Endothelial cell of umbilical vein (primary cell): Measurements from ENCODE around the gene PRKCB. TPM values are rescaled to one million over a fixed set of nuclear protein-coding genes. Genes with fewer than 3 reads are reported as not detected.

Experiments
- BruUV-seq: library from RNA; stranded (reverse); fragments of 400-500 nt; replicated peaks from 2 replicates; lab custom pipeline; 2021; lab: Mats Ljungman, UMichigan
- CTCF ChIA-PET: fragments of 300-600, 350-600 bp; sonication (Branson Sonifier 250); formaldehyde crosslinking; loops from one replicate; lab custom pipeline; 2021; ENCODE audit warnings: antibody characterized with exemption, inconsistent platforms; lab: Charles Lee
- POLR2A ChIA-PET: fragments of 300-600, 350-600 bp; sonication (Branson Sonifier 250); formaldehyde crosslinking; loops from one replicate; lab custom pipeline; 2021; ENCODE audit warnings: antibody characterized with exemption, inconsistent platforms; lab: Charles Lee
- DNase-seq: peaks from one replicate; pipeline ENCODE4 v3.0.0-alpha.2; 2011; ENCODE audit warnings: low read depth, low spot score
- FAIRE-seq: peaks from 2 replicates; lab custom pipeline; 2011; peaks lifted over from hg19 to GRCh38; lab: Jason Lieb, UNC
- H2AFZ ChIP-seq: 2 replicates; pipeline ENCODE4 v1.6.0; 2012; ENCODE audit warnings: low read depth, low read length, control low read depth, inconsistent platforms
- H3K27ac ChIP-seq: 2 replicates; pipeline ENCODE4 v1.5.1; 2011; ENCODE audit warnings: low read depth, mild to moderate bottlenecking, control low read depth, low read length, moderate library complexity; ENCODE audit not compliant: insufficient read depth
- H3K27me3 ChIP-seq, 2 experiments: 2 replicates each; pipeline versions ENCODE4 v1.6.0 to v1.6.1; 2011; ENCODE audit warnings: low read length in 2 of 2, mixed read lengths in 1 of 2; ENCODE audit not compliant: control insufficient read depth in 2 of 2, insufficient read depth in 2 of 2
- H3K36me3 ChIP-seq, 2 experiments: 2 replicates in 1 of 2; 3 replicates in 1 of 2; pipeline ENCODE4 v1.5.1; 2011; ENCODE audit warnings: low read length in 2 of 2, mild to moderate bottlenecking in 1 of 2, moderate library complexity in 1 of 2; ENCODE audit not compliant: control insufficient read depth in 2 of 2, insufficient read depth in 2 of 2; ENCODE audit errors: extremely low read depth in 1 of 2
- H3K4me1 ChIP-seq: 3 replicates; pipeline ENCODE4 v1.5.1; 2011; ENCODE audit warnings: mild to moderate bottlenecking, low read length; ENCODE audit not compliant: control insufficient read depth, insufficient read depth; ENCODE audit errors: extremely low read depth
- H3K4me2 ChIP-seq: 2 replicates; pipeline ENCODE4 v1.6.1; 2011; ENCODE audit warnings: low read length, control low read depth, mixed read lengths; ENCODE audit not compliant: insufficient read depth
- H3K4me3 ChIP-seq, 3 experiments: fragments of 200-600 bp in 1 of 3; sonication (generic), shearing (Covaris generic) in 1 of 3; replicated peaks in 1 of 3; 2 replicates each; pipeline ENCODE4 v1.5.1; 2011 to 2016; ENCODE audit warnings: control low read depth in 3 of 3, low read length in 3 of 3, mild to moderate bottlenecking in 2 of 3, inconsistent platforms in 1 of 3, low read depth in 1 of 3, moderate library complexity in 1 of 3; ENCODE audit not compliant: insufficient read depth in 1 of 3
- H3K79me2 ChIP-seq: 2 replicates; pipeline ENCODE4 v1.6.0; 2012; ENCODE audit warnings: low read length, inconsistent platforms; ENCODE audit not compliant: control insufficient read depth, insufficient read depth
- H3K9ac ChIP-seq: replicated peaks from 2 replicates; pipeline ENCODE3; 2011; ENCODE audit warnings: low read length, control low read depth; ENCODE audit not compliant: insufficient read depth; ENCODE audit errors: extremely low read depth
- H3K9me1 ChIP-seq: replicated peaks from 3 replicates; pipeline ENCODE4 v1.6.0; 2011; ENCODE audit warnings: mild to moderate bottlenecking, low read length; ENCODE audit not compliant: control insufficient read depth, insufficient read depth; ENCODE audit errors: extremely low read depth
- H3K9me3 ChIP-seq: replicated peaks from 2 replicates; pipeline ENCODE4 v1.5.1; 2012; ENCODE audit warnings: low read length, inconsistent platforms; ENCODE audit not compliant: control insufficient read depth, insufficient read depth
- H4K20me1 ChIP-seq: replicated peaks from 2 replicates; pipeline ENCODE3; 2011; ENCODE audit warnings: mild to moderate bottlenecking, low read length; ENCODE audit not compliant: control insufficient read depth, insufficient read depth; ENCODE audit errors: extremely low read depth
- EZH2 ChIP-seq: IDR thresholded peaks from 2 replicates; pipeline ENCODE4 v1.6.1; 2012; ENCODE audit warnings: borderline replicate concordance, low read depth, mild to moderate bottlenecking, moderate library complexity, low read length, inconsistent platforms; ENCODE audit not compliant: severe bottlenecking
- FOS ChIP-seq: IDR thresholded peaks from 2 replicates; pipeline ENCODE4 v1.6.1; 2011; ENCODE audit warnings: mild to moderate bottlenecking, low read length, moderate library complexity, borderline replicate concordance; ENCODE audit not compliant: insufficient read depth
- GATA2 ChIP-seq: IDR thresholded peaks from 2 replicates; pipeline ENCODE4 v1.7.0; 2011; ENCODE audit warnings: low read depth, mild to moderate bottlenecking, moderate library complexity, mixed read lengths, low read length; ENCODE audit not compliant: insufficient read length, insufficient read depth
- JUN ChIP-seq: IDR thresholded peaks from 2 replicates; pipeline ENCODE4 v1.6.1; 2011; ENCODE audit warnings: borderline replicate concordance, low read depth; ENCODE audit not compliant: insufficient read length, insufficient read depth
- MYC ChIP-seq: IDR thresholded peaks from one replicate; pipeline ENCODE4 v1.6.1; 2011; ENCODE audit warnings: mild to moderate bottlenecking, low read depth, low read length
- POLR2A ChIP-seq: IDR thresholded peaks from 2 replicates; pipeline ENCODE4 v1.6.1; 2012; ENCODE audit warnings: low read depth, mild to moderate bottlenecking, control low read depth, low read length
- POLR2AphosphoS5 ChIP-seq: IDR thresholded peaks from 2 replicates; pipeline ENCODE4 v1.6.1; 2012; ENCODE audit warnings: low read depth, mild to moderate bottlenecking, control low read depth, low read length, moderate library complexity; ENCODE audit not compliant: insufficient read depth
- dilution Hi-C: fragments of 300-500 bp; cut with MboI; formaldehyde crosslinking; loops from one replicate; pipeline ENCODE4 v1.15.0; 2019; ENCODE audit warnings: low sequenced_read_pairs; ENCODE audit not compliant: extremely low pct_ligation_motif_present
- intact Hi-C: fragments of 100-400 bp; cut with micrococcal nuclease; formaldehyde crosslinking; loops from one replicate; pipeline ENCODE4 v1.10.0; 2022
- polyA plus RNA-seq, 4 experiments: library from polyadenylated mRNA; depleted of rRNA in 3 of 4; stranded (reverse) in 3 of 4; unstranded in 1 of 4; fragments of >200 nt; gene quantifications; 2 replicates each; pipeline versions ENCODE4 v1.2.1 to v1.2.3, GENCODE V29; 2011 to 2012; ENCODE audit warnings: missing spikeins in 1 of 4
- total RNA-seq: library from RNA; stranded (reverse); gene quantifications from 2 replicates; pipeline ENCODE4 v1.2.3, GENCODE V29; 2021
- TF ChIP-seq, protein P1 (sequence below): IDR thresholded peaks from 2 replicates; pipeline ENCODE4 v1.6.1; 2011; ENCODE audit not compliant: insufficient read depth, insufficient read length

The PRKCB gene
- total and polyA plus RNA-seq, 2 donors (not counting 3 experiments of a cell fraction or from before 2014, with no cell fraction given), result 0.01 TPM; not detected in 1

DNA sequence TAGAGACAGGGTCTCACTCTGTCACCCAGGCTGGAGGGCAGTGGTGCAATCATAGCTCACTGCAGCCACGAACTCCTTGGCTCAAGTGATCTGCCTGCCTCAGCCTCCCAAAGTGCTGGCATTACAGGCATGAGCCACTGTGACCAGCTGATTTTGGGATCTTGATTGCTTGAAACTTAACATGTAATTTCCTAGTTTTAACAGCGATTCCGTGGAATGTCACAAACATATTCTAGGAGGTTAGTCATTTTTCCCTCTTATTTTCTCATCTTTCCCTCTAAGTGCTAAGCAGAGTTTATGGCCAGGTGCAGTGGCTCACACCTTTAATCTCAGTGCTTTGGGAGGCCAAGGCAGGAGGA is 297.0 kb downstream of the PRKCB start:
- intact Hi-C loops, result no loop called here
- H3K9me1 ChIP-seq, result no peaks in the 10 kb centered on the region
- BruUV-seq, result no TSS peak
- no peak for TF ChIP-seq MYC
- TF ChIP-seq JUN, result no peak
- no peak for TF ChIP-seq FOS
- no peak overlapping the region for H3K4me2 ChIP-seq
- no peaks in the 10 kb centered on the region for H3K79me2 ChIP-seq
- no peaks in the 10 kb centered on the region for H3K36me3 ChIP-seq
- H3K27me3 ChIP-seq, result no peaks in the 10 kb centered on the region
- ChIA-PET POLR2A (no interaction called here), CTCF (interaction anchor here (0.7 kb wide), 1 partner anchor 332 kb away, joined by 3 read pairs; no protein-coding TSS in a partner anchor)
- H3K4me3 ChIP-seq, result no peak overlapping the region
- H3K4me1 ChIP-seq, result no peaks in the 10 kb centered on the region
- no peak overlapping the region for H2AFZ ChIP-seq
- H3K27ac ChIP-seq, result no peak overlapping the region
- H3K9me3 ChIP-seq, result no peaks in the 10 kb centered on the region
- no peaks in the 10 kb centered on the region for H4K20me1 ChIP-seq
- DNase-seq, result no peak
- dilution Hi-C loops, result no loop called here
- FAIRE-seq, result no peak
- H3K9ac ChIP-seq, result no peak overlapping the region

DNA sequence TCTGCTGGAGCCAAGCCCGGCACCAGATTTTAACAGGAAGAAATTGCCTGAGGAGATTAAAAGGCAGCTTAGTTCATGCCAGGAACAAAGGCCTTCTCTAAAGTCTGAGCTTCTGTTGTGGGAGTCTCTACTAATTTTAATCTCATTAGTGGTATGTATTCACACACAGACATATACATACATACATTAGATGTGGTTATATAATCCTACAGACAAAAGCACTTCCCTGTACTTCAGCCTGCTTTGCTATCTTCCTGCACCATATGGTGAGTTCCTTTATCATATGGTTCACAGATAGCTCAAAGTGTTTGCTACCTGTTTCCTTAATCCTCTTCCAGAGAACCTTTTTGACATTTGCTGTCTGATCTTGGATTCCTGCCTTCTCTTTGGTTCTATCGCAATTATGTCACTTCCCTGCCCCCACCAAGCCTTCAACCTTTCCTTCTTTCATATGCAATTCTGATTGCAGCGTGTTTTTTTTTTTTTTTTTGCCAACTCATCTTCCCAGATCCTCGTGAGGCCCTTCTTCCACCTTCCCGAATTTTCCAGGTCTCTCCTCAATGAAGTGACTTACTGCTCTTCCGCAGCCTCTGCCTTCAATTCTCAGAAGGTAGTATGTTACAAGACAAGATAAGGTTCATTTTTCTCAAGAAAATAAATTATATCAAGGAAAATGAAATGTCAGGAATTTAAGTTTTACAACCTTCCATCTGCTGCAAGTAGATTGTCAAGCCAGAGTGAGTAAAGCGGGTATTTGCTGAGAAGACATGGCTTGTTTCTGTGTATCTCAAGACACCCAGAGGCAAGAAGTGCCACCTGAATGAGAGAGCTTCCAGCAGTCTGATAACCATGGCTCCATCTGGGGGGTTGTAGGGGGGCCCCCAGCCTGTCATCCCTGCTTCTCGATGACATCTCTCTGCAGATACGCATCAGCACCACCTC is 300.1 kb downstream of the PRKCB start:
- Histone ChIP-seq H3K36me3 (no peaks in the 10 kb centered on the region), H3K4me1 (no peaks in the 10 kb centered on the region), H2AFZ (no peak overlapping the region), H3K9me3 (no peaks in the 10 kb centered on the region), H3K4me3 (no peak overlapping the region), H3K27ac (no peak overlapping the region), H3K9ac (no peak overlapping the region), H4K20me1 (no peaks in the 10 kb centered on the region), H3K9me1 (no peaks in the 10 kb centered on the region), H3K79me2 (no peaks in the 10 kb centered on the region), H3K27me3 (no peaks in the 10 kb centered on the region), H3K4me2 (no peak overlapping the region)
- no peak for TF ChIP-seq MYC
- TF ChIP-seq POLR2A, result no peak
- no peak for TF ChIP-seq GATA2
- no peak for TF ChIP-seq EZH2
- no peak for TF ChIP-seq POLR2AphosphoS5
- TF ChIP-seq, protein P1, sequence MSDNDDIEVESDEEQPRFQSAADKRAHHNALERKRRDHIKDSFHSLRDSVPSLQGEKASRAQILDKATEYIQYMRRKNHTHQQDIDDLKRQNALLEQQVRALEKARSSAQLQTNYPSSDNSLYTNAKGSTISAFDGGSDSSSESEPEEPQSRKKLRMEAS, result no peak
- POLR2A ChIA-PET, result no interaction called here
- DNase-seq (no peak), FAIRE-seq (no peak)
- CTCF ChIA-PET, result interaction anchor here (0.8 to 2.4 kb wide), 4 partner anchors 10 to 117 kb away, joined by 3 to 8 read pairs (median 4); no protein-coding TSS in a partner anchor
- intact Hi-C loops (no loop called here), dilution Hi-C loops (no loop called here)
- BruUV-seq, result no TSS peak
